Stimulated activated CD8-positive, alpha-beta memory T cell treated with anti-CD3 and anti-CD28 coated beads, Interleukin-12 subunit alpha, Interleukin-12 subunit beta, amount 100 ng/mL, for 4 hours (primary cell): ENCODE measurements around the gene AOPEP.

ENCODE experiments used
- DNase-seq: peaks from one replicate; pipeline ENCODE4 v3.0.0-alpha.2; 2020; ENCODE audit warnings: low read depth

Gene AOPEP

GRCh38 chr9:94993821-94994165, 267.3 kb downstream of the AOPEP start:
- DNase-seq = no peak

GRCh38 chr9:94995048-94995693, 268.7 kb downstream of the AOPEP start:
- no peak for DNase-seq

DNA sequence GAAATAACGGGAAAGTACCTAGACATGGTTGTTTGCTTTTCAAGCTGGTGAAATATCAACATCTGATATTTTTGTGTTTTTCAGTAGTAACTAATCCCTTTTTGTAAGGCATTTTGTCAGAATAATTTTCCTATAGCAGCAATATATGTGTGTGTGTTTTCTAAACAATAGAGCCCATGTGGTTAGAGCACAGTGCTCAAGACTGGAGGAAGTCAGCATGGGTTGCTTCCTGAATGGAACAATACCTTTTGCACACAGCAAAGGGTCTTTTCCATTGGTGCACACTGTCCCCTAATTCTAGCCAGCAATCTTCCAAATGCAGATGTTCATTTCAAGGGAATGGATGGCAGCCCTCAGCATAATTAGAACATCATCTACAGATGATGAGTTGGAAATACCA, 270.1 kb downstream of the AOPEP start:
- no peak for DNase-seq

DNA sequence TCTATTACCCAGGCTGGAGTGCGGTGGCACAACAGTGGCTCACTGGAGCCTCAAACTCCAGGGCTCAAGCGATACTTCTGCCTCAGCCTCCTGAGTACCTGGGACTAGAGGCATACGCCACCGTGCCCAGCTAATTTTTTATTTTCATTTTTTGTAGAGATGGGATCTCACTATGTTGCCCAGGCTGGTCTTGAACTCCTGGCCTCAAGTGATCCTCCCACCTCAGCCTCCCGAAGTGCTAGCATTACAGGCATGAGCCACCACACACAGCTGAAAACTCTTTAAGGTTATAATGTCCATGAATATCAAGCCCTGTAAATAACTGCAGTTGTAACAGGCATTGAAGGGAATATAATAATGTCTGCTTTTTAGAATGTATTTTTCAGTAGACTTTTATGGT, 271.2 kb downstream of the AOPEP start:
- no peak for DNase-seq

DNA sequence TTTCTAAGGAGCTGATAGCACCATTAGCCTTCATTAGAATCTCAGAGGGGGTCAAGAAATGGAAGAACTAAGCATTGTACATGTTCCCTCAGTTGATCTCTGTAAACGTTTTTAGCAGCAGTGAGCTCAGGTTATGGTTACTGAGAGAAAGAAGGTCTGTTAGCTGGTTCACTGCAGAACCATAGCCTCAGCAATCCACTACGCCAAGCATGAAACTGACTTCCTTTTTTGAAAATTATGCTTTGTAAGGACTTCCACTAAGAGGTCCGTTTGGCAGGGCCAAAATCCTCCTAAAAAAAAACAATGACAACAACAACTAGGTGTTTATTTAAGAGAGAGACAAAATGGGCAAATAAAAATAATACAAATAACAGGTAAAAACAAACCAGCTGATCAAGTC, 273.3 kb downstream of the AOPEP start:
- no peak for DNase-seq

GRCh38 chr9:95000821-95001220, 274.3 kb downstream of the AOPEP start:
- no peak for DNase-seq

- DNase-seq = no peak
Measured at GRCh38 chr9:95001720-95002119, 275.2 kb downstream of the AOPEP start.

- DNase-seq = no peak
Measured at GRCh38 chr9:95003689-95004410, 277.4 kb downstream of the AOPEP start.

- DNase-seq = no peak
Measured at GRCh38 chr9:95004411-95005277, 278.1 kb downstream of the AOPEP start.

GRCh38 chr9:95005278-95006143, 279.0 kb downstream of the AOPEP start:
- DNase-seq = no peak

- no peak for DNase-seq
Measured at GRCh38 chr9:95007226-95007869, 280.8 kb downstream of the AOPEP start.

DNA sequence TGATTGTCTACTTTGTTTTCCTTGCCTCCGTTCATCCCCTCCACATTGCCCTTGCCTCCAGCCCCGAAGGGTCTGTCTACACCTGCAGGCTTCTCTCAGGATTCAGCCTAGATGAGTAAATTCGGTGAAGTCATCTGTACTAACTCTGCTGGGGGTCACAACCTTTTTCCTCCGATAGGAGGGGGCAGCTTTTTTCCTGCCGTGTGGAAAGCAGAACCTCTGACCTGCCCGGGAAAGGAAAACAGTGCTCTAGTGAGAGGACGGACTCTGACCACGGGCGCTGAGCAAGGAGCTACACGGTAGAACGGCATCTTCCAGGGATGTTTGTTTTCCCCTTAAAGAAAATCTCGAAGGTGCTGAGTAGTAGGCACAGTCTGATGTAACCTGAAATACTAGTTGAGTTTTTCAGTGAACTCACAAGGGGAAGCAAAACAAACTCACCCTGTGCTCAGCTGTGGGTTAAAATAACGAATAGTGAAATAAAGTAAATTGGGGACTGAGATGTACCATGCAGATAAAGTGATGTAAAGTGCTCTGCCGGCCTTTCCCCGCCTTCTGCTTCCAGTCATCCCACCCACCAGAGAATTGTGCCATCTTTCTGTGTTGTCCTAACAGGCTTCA, 281.8 kb downstream of the AOPEP start:
- no peak for DNase-seq

- DNase-seq = no peak
Measured at GRCh38 chr9:95009459-95009858, 283.0 kb downstream of the AOPEP start.

DNA sequence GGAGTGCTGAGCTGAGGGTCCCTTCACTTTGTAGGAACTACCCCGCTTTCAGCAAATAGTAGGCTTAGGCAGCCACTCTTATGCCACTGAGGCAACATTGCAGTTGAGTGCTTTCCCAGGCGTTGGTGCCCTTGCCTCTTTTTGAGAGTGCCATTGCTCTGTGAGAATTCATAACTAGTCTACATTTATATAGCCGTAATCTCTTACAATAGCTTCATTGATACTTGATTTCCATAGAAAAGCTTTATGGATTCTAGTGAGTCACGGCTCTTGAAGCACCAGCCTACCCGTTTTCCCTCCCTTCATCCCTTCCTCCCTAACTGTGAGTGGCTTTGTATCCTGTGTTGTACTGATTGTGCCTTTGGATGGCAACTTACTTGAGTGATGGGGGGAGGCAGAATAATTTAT, 283.9 kb downstream of the AOPEP start:
- DNase-seq = no peak

DNA sequence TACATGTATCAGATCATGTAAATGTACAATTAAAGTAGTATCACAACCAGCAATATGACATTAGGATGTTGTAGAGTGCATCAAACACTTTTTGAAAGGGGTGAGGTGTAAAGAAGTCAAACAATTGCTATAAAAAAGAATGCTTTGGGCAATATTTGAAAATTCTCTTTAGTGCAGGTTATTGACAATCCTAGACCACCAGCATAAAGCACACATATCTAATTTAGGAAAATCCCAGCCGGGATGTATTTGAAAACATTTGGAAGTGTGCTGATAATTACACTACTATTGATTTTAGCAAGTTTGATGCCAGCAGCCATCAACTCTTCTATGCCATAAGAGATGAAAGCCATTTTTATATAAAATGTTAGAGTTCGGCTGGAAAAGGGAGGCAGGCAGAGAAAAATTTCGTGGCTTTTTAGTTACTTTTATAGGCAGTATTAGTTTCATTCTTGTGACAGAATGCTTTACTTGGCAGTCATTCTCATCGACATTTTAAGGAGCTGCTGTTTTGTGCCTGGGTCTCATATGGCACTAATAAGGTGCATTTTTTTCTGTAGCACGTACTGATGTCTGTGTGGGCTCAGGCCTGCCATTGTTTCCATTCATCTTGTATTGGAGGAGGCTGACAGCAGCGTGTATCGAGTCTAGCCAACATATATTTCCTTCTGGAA, 285.7 kb downstream of the AOPEP start:
- DNase-seq = no peak

DNA sequence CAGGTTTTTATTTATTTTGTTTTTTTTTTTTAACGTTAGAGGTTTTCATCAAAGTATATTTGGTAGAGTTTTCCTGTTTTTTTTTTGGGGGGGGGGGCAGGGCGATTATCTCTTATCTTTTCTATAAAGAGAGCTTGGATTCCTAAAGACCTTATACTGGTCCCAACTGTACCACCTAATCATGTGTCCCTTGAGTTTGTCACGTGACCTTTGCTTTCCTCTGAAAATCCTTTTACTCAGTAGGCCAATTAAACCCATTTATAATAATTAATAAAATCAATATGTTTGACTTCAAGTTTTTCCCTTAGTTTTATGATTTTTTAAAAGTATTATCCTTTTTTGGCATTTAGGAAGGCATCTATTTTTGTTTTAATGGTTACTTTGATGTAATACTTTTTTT, 286.4 kb downstream of the AOPEP start:
- no peak for DNase-seq

GRCh38 chr9:95014917-95015316, 288.4 kb downstream of the AOPEP start:
- no peak for DNase-seq

- no peak for DNase-seq
Measured at GRCh38 chr9:95015569-95015968, 289.1 kb downstream of the AOPEP start.

GRCh38 chr9:95017062-95017461, 290.6 kb downstream of the AOPEP start:
- DNase-seq = no peak

- DNase-seq = no peak
Measured at GRCh38 chr9:95017661-95018060, 291.2 kb downstream of the AOPEP start.
